ENCODE data around the gene RRP15. TPM values are rescaled to one million over a fixed set of nuclear protein-coding genes. Genes with fewer than 3 reads are reported as not detected.
A peak's percentile ranks its signal among the peaks of the same experiment; 100 is the strongest.

Gene RRP15
- total and polyA plus RNA-seq, 2 of the 13 experiments (the other 11 are each of a cell fraction or from before 2014, with no cell fraction given) = 2.1 to 37.5 TPM

DNA sequence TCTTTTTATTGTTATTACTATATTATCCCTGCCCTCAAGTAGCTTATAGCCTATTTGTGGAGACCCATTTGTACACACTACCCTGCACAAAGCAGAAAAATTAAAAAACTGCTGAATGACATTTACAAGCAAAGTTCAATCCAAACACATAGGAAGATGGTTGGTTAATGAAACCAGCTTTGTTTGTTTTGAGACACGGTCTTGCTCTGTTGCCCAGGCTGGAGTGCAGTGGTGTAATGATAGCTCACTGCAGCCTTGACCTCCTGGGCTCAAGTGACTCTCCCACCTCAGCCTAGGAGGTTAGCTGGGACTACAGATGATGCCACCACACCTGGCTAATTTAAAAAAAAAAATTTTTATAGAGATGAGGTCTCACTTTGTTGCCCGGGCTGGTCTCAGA is 91.6 kb downstream of the RRP15 start (continued):
- TF ChIP-seq, protein P1, sequence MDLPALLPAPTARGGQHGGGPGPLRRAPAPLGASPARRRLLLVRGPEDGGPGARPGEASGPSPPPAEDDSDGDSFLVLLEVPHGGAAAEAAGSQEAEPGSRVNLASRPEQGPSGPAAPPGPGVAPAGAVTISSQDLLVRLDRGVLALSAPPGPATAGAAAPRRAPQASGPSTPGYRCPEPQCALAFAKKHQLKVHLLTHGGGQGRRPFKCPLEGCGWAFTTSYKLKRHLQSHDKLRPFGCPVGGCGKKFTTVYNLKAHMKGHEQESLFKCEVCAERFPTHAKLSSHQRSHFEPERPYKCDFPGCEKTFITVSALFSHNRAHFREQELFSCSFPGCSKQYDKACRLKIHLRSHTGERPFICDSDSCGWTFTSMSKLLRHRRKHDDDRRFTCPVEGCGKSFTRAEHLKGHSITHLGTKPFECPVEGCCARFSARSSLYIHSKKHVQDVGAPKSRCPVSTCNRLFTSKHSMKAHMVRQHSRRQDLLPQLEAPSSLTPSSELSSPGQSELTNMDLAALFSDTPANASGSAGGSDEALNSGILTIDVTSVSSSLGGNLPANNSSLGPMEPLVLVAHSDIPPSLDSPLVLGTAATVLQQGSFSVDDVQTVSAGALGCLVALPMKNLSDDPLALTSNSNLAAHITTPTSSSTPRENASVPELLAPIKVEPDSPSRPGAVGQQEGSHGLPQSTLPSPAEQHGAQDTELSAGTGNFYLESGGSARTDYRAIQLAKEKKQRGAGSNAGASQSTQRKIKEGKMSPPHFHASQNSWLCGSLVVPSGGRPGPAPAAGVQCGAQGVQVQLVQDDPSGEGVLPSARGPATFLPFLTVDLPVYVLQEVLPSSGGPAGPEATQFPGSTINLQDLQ (CRISPR knock-in tag; IDR thresholded peaks at IDR 0.05) = no peak
- TF ChIP-seq, protein P2, sequence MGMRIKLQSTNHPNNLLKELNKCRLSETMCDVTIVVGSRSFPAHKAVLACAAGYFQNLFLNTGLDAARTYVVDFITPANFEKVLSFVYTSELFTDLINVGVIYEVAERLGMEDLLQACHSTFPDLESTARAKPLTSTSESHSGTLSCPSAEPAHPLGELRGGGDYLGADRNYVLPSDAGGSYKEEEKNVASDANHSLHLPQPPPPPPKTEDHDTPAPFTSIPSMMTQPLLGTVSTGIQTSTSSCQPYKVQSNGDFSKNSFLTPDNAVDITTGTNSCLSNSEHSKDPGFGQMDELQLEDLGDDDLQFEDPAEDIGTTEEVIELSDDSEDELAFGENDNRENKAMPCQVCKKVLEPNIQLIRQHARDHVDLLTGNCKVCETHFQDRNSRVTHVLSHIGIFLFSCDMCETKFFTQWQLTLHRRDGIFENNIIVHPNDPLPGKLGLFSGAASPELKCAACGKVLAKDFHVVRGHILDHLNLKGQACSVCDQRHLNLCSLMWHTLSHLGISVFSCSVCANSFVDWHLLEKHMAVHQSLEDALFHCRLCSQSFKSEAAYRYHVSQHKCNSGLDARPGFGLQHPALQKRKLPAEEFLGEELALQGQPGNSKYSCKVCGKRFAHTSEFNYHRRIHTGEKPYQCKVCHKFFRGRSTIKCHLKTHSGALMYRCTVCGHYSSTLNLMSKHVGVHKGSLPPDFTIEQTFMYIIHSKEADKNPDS (CRISPR knock-in tag; IDR thresholded peaks at IDR 0.05) = no peak
- TF ChIP-seq NFKBIZ (CRISPR knock-in tag; IDR thresholded peaks at IDR 0.05) = no peak
- no peak for TF ChIP-seq BHLHE40 (IDR thresholded peaks at IDR 0.05; ENCODE audit: low read length)
- TF ChIP-seq FOXA3 (CRISPR knock-in tag; IDR thresholded peaks at IDR 0.05) = peak; percentile 26; the same call in 1 of the 2 replicates
- TF ChIP-seq, protein P3, sequence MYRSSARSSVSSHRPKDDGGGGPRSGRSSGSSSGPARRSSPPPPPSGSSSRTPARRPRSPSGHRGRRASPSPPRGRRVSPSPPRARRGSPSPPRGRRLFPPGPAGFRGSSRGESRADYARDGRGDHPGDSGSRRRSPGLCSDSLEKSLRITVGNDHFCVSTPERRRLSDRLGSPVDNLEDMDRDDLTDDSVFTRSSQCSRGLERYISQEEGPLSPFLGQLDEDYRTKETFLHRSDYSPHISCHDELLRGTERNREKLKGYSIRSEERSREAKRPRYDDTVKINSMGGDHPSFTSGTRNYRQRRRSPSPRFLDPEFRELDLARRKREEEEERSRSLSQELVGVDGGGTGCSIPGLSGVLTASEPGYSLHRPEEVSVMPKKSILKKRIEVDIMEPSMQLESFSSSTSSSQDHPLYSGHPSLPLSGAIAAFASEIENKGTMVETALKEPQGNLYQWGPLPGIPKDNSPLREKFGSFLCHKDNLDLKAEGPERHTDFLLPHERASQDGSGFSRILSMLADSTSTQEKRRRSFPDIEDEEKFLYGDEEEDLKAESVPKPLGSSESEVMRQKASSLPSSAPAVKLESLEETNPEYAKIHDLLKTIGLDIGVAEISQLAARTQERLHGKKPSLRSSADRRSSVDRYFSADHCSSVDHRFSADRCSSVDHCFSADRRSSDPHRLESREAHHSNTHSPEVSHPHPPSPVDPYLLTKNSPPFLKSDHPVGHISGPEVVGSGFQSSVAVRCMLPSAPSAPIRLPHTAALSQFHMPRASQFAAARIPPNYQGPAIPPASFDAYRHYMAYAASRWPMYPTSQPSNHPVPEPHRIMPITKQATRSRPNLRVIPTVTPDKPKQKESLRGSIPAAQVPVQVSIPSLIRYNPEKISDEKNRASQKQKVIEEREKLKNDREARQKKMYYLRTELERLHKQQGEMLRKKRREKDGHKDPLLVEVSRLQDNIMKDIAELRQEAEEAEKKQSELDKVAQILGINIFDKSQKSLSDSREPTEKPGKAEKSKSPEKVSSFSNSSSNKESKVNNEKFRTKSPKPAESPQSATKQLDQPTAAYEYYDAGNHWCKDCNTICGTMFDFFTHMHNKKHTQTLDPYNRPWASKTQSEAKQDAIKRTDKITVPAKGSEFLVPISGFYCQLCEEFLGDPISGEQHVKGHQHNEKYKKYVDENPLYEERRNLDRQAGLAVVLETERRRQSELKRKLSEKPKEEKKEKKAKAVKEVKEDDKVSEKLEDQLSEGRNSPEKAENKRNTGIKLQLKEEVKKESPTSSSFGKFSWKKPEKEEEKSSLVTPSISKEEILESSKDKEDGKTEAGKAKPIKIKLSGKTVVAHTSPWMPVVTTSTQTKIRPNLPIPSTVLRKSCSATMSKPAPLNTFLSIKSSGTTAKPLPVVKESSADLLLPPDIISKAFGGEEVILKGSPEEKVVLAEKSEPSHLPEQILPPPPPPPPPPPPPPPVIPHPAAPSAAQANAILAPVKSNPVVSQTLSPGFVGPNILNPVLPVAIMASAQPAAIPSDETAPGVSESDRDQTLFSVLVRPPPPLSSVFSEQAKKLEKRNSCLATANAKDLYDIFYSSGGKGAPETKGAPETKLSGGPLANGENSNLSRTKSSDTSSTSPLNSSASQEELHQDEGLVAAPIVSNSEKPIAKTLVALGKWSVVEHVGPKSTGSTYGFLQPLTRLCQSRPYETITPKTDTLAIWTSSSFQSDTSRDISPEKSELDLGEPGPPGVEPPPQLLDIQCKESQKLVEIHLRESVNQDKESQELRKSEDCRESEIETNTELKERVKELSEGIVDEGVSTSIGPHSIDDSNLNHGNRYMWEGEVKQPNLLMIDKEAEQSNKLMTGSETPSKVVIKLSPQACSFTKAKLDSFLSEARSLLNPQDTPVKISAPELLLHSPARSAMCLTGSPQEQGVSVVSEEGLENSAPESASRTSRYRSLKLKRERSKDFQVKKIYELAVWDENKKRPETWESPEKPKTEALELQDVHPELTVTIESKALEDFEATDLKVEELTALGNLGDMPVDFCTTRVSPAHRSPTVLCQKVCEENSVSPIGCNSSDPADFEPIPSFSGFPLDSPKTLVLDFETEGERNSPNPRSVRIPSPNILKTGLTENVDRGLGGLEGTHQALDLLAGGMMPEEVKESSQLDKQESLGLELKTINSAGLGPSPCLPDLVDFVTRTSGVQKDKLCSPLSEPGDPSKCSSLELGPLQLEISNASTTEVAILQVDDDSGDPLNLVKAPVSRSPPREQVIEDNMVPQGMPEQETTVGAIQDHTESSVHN (CRISPR knock-in tag; IDR thresholded peaks at IDR 0.05) = no peak
- no peak for TF ChIP-seq NKX3-1 (CRISPR knock-in tag; IDR thresholded peaks at IDR 0.05)
- TF ChIP-seq, protein P4, sequence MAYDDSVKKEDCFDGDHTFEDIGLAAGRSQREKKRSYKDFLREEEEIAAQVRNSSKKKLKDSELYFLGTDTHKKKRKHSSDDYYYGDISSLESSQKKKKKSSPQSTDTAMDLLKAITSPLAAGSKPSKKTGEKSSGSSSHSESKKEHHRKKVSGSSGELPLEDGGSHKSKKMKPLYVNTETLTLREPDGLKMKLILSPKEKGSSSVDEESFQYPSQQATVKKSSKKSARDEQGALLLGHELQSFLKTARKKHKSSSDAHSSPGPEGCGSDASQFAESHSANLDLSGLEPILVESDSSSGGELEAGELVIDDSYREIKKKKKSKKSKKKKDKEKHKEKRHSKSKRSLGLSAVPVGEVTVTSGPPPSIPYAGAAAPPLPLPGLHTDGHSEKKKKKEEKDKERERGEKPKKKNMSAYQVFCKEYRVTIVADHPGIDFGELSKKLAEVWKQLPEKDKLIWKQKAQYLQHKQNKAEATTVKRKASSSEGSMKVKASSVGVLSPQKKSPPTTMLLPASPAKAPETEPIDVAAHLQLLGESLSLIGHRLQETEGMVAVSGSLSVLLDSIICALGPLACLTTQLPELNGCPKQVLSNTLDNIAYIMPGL (CRISPR knock-in tag; IDR thresholded peaks at IDR 0.05; ENCODE audit: borderline replicate concordance in 1 of 2, low read depth in 1 of 2) = no peak
- TF ChIP-seq ZNF589 (CRISPR knock-in tag; conservative IDR thresholded peaks at IDR 0.05) = no peak
- TF ChIP-seq ZNF331 (CRISPR knock-in tag; IDR thresholded peaks at IDR 0.05) = no peak
- TF ChIP-seq TBL1XR1 (IDR thresholded peaks at IDR 0.05; ENCODE audit: borderline replicate concordance, low read length, partially characterized antibody) = no peak
- no peak for TF ChIP-seq RORA (CRISPR knock-in tag; IDR thresholded peaks at IDR 0.05)
- TF ChIP-seq SOX6 (IDR thresholded peaks at IDR 0.05) = no peak
- TF ChIP-seq SOX6 (CRISPR knock-in tag; IDR thresholded peaks at IDR 0.05) = peak; percentile 21; the same call in 1 of the 2 replicates
- no peak for TF ChIP-seq THAP11 (CRISPR knock-in tag; IDR thresholded peaks at IDR 0.05)
- TF ChIP-seq ZMYM2 (CRISPR knock-in tag; IDR thresholded peaks at IDR 0.05) = no peak

Measured in HepG2 (cell line).